Mesendoderm (in vitro differentiated cells): ENCODE data around the gene CLIC1.

Experiments used
- DNase-seq: peaks from one replicate; pipeline ENCODE4 v3.0.0; 2013
- H2AK5ac ChIP-seq: 2 replicates; pipeline ENCODE4 v1.6.1; 2013; ENCODE audit warnings: low read length, inconsistent platforms
- H2BK120ac ChIP-seq: 2 replicates; pipeline ENCODE4 v1.6.1; 2013; ENCODE audit warnings: low read depth, mild to moderate bottlenecking, low read length, moderate library complexity, mixed read lengths
- H2BK15ac ChIP-seq: replicated peaks from 2 replicates; pipeline ENCODE4 v1.6.1; 2013; ENCODE audit warnings: low read depth, mild to moderate bottlenecking, moderate library complexity
- H2BK5ac ChIP-seq: 2 replicates; pipeline ENCODE4 v1.6.1; 2013; ENCODE audit warnings: low read length, inconsistent platforms
- H3K18ac ChIP-seq: 2 replicates; pipeline ENCODE4 v1.6.1; 2013; ENCODE audit warnings: mild to moderate bottlenecking, low read length, mixed read lengths
- H3K23ac ChIP-seq: one replicate; pipeline ENCODE4 v1.6.1; 2013; ENCODE audit warnings: low read length
- H3K27ac ChIP-seq: 2 replicates; pipeline ENCODE4 v1.5.1; 2013; ENCODE audit warnings: low read depth, mild to moderate bottlenecking, inconsistent platforms, low read length, moderate library complexity
- H3K27me3 ChIP-seq: 2 replicates; pipeline ENCODE4 v1.6.1; 2013; ENCODE audit warnings: low read length, control low read depth, mild to moderate bottlenecking, inconsistent platforms; ENCODE audit not compliant: insufficient read depth, poor library complexity
- H3K36me3 ChIP-seq: 2 replicates; pipeline ENCODE4 v1.6.1; 2013; ENCODE audit warnings: low read length, inconsistent platforms; ENCODE audit not compliant: control insufficient read depth, insufficient read depth
- H3K4ac ChIP-seq: one replicate; pipeline ENCODE4 v1.6.1; 2013; ENCODE audit warnings: low read depth, mild to moderate bottlenecking, low read length, moderate library complexity
- H3K4me1 ChIP-seq: 2 replicates; pipeline ENCODE4 v1.6.1; 2013; ENCODE audit warnings: low read depth, low read length, inconsistent platforms; ENCODE audit not compliant: control insufficient read depth
- H3K4me2 ChIP-seq: 2 replicates; pipeline ENCODE4 v1.6.1; 2013; ENCODE audit warnings: low read length
- H3K4me3 ChIP-seq: 2 replicates; pipeline ENCODE4 v1.5.1; 2013; ENCODE audit warnings: mild to moderate bottlenecking, low read length
- H3K56ac ChIP-seq: one replicate; pipeline ENCODE4 v1.6.1; 2013; ENCODE audit warnings: low read length
- H3K79me1 ChIP-seq: 2 replicates; pipeline ENCODE4 v1.6.1; 2013; ENCODE audit warnings: low read length, inconsistent platforms
- H3K79me2 ChIP-seq: 2 replicates; pipeline ENCODE4 v1.6.1; 2013; ENCODE audit warnings: mild to moderate bottlenecking, low read length; ENCODE audit not compliant: control insufficient read depth, insufficient read depth
- H3K9ac ChIP-seq: 2 replicates; pipeline ENCODE4 v1.6.1; 2013; ENCODE audit warnings: low read length, inconsistent platforms
- H4K5ac ChIP-seq: one replicate; pipeline ENCODE4 v1.6.1; 2013; ENCODE audit warnings: low read length
- H4K8ac ChIP-seq: one replicate; pipeline ENCODE4 v1.6.1; 2013; ENCODE audit warnings: low read depth, mild to moderate bottlenecking, control low read depth, low read length, moderate library complexity
- WGBS: extraction: QIAGEN DNeasy Blood & Tissue Kit; methylation state at CpG from one replicate; pipeline ENCODE4 v1.1.7; 2013; ENCODE audit warnings: low lambda C conversion rate, missing lambda C conversion rate; ENCODE audit not compliant: insufficient coverage; ENCODE audit errors: extremely low coverage; 5-methylcytosine and 5-hydroxymethylcytosine counted together

Gene CLIC1

DNA sequence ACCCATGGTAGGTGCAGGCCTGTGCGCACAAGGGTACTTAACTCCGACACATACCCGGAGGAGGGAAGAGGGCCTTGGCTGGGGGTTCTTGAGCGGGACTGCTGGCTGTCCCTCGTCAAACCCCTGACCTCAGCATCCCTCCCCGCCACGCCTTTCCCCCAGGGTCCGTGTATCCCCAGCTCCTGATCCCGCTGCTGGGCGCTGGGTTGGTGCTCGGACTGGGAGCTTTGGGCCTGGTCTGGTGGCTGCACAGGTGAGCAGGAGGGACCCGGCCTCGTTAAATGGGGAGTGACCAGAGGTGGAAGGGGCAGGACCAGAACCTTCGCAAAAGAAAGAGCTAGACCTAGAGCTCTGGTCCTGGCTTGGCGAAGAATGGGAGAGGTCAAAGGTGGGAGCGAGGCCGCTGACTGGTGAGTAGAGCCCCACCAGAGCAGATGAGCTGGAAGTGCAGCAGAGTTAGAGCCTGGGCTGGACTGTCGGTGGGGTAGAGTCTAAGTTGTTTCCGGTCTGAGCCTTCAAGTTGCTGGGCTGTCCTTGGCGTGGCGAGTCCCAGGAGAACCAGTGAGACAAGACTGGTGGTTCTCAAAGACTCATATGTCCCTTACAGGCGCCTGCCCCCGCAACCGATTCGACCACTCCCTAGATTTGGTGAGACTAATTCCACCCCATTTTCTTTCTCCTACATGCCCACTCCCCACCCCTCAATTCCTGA, 12.2 kb downstream of the CLIC1 start:
- H2AK5ac ChIP-seq, result no peak overlapping the region
- no peak overlapping the region for H3K27ac ChIP-seq
- peaks cover 3% of the 10 kb centered on the region for H3K4me1 ChIP-seq
- no peak overlapping the region for H3K23ac ChIP-seq
- no peak overlapping the region for H4K8ac ChIP-seq
- H2BK15ac ChIP-seq, result no peak overlapping the region
- H2BK120ac ChIP-seq, result no peak overlapping the region
- H3K4ac ChIP-seq, result no peak overlapping the region
- H3K9ac ChIP-seq, result no peak overlapping the region
- H3K36me3 ChIP-seq, result peaks cover 4% of the 10 kb centered on the region
- no peak overlapping the region for H4K5ac ChIP-seq
- no peak overlapping the region for H3K56ac ChIP-seq
- no peak overlapping the region for H3K4me2 ChIP-seq
- no peak overlapping the region for H3K4me3 ChIP-seq
- DNase-seq, result no peak
- H3K27me3 ChIP-seq, result no peaks in the 10 kb centered on the region
- no peak overlapping the region for H3K18ac ChIP-seq
- H3K79me2 ChIP-seq, result peaks cover 4% of the 10 kb centered on the region
- peaks cover 10% of the 10 kb centered on the region for H3K79me1 ChIP-seq
- H2BK5ac ChIP-seq, result no peak overlapping the region
- WGBS, result no CpG with 5 or more reads among the region's 25 CpGs

DNA sequence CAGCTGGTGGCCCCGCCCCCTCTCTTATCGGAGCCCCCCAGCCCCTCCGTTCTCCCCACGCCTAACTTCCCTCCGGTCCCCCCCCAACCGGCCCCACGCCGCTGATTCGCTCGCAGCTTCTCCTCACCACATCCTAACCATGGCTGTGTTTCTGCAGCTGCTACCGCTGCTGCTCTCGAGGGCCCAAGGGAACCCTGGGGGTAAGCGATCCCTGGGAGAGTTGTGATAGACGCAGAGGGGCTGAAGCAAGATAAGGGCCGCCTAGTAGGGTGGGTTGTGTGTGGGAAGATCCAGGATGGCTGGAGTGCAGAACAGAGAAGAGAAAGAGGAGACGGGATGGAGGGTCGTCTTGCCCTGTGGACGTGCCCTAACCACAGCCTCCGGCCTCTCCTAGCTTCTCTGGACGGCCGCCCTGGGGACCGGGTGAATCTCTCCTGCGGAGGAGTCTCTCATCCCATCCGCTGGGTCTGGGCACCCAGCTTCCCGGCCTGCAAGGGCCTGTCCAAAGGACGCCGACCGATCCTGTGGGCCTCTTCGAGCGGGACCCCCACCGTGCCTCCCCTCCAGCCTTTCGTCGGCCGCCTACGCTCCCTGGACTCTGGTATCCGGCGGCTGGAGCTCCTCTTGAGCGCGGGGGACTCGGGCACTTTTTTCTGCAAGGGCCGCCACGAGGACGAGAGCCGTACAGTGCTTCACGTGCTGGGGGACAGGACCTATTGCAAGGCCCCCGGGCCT, 12.9 kb downstream of the CLIC1 start, which contains the start of gene MPIG6B:
Gene MPIG6B (plus strand): TSS at position 129 of the 735 bp plus-strand sequence. CDS start 11 bp downstream, at position 140.
- Histone ChIP-seq H3K79me1 (peaks cover 6% of the 10 kb centered on the region), H3K18ac (no peak within 1 kb of the TSS)
- DNase-seq, result no peak

DNA sequence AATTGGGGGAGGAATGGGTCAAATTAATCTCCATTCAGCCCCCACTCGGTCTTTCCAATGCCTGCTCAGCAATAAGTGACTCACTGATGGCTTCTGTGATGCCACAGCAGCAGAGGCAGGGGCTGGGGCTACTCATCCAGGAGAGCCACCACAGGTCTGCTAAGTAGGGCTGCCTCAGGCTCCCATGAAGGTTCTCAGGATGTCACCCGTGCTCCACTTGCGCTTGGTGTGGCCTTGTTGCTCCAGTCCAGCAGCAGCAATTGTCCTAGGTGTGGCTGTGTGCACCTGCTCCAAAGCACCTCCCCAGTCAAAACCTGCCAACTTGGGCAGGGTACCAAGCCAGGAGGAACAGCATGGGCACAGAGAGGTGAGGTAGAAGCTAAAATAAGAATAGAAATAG, 14.2 kb downstream of the CLIC1 start:
- H3K27ac ChIP-seq, result no peak overlapping the region
- H2BK15ac ChIP-seq, result no peak overlapping the region
- no peak overlapping the region for H3K9ac ChIP-seq
- H3K56ac ChIP-seq, result no peak overlapping the region
- no peak overlapping the region for H3K4me3 ChIP-seq
- H2AK5ac ChIP-seq, result no peak overlapping the region
- no peaks in the 10 kb centered on the region for H3K79me2 ChIP-seq
- no CpG with 5 or more reads among the region's 3 CpGs for WGBS
- no peaks in the 10 kb centered on the region for H3K27me3 ChIP-seq
- no peak overlapping the region for H2BK120ac ChIP-seq
- H3K23ac ChIP-seq, result no peak overlapping the region
- H3K79me1 ChIP-seq, result no peaks in the 10 kb centered on the region
- H4K5ac ChIP-seq, result no peak overlapping the region
- H3K4ac ChIP-seq, result no peak overlapping the region
- H2BK5ac ChIP-seq, result no peak overlapping the region
- H3K4me1 ChIP-seq, result peaks cover 5% of the 10 kb centered on the region
- H4K8ac ChIP-seq, result no peak overlapping the region
- no peak overlapping the region for H3K4me2 ChIP-seq
- no peak for DNase-seq
- H3K36me3 ChIP-seq, result peaks cover 1% of the 10 kb centered on the region
- no peak overlapping the region for H3K18ac ChIP-seq

More for the DNA sequence above, 12.9 kb downstream of the CLIC1 start, which contains the start of gene MPIG6B:
- Histone ChIP-seq H2BK120ac (no peak within 1 kb of the TSS), H3K4me3 (no peak within 1 kb of the TSS), H3K27ac (no peak within 1 kb of the TSS), H4K5ac (no peak within 1 kb of the TSS), H3K27me3 (no peaks in the 10 kb centered on the region), H3K4me2 (no peak within 1 kb of the TSS), H3K56ac (no peak within 1 kb of the TSS), H3K36me3 (peaks cover 4% of the 10 kb centered on the region), H3K9ac (no peak within 1 kb of the TSS), H3K4me1 (peaks cover 2% of the 10 kb centered on the region), H4K8ac (no peak within 1 kb of the TSS), H3K23ac (no peak within 1 kb of the TSS), H2BK15ac (no peak within 1 kb of the TSS), H2BK5ac (no peak within 1 kb of the TSS), H3K4ac (no peak within 1 kb of the TSS), H3K79me2 (no peaks in the 10 kb centered on the region), H2AK5ac (no peak within 1 kb of the TSS)
- no CpG with 5 or more reads among the region's 46 CpGs for WGBS

DNA sequence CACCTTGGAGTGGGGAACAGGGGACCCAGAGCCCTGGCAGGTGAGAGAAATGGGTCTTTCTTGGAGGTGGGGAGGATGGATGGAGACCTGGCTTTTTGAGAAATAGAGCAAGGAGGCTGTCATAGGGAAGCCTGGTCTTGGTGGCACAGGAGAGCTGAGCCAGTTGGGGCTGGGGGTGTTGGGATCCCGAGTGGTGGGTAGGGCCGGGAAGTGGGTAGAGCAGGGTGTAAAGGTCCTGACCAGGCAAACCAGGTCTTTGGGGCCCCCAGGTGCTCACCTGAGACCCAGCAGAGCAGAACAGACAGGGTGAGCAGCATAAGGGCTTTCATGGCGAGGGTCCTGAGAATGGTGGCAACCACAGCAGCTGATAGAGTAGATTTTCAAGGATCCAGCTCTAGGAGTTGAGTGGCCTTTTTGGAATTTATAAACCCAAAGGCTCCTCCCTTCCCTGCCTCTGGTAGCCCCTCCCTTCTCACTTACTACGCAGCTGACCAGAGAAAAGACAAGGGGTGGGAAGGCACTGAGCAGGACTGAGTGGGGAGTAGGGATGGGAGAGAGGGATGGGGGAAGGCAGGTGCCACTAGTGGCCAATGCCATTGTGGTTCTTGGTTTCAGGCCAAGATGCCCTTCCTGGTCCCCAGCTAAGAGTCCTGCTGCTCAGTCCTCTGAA, 14.8 kb downstream of the CLIC1 start, which contains the start of gene LY6G6C:
Gene LY6G6C (minus strand): TSS at position 396 of the 670 bp plus-strand sequence. CDS start 67 bp downstream, at position 329.
- no CpG with 5 or more reads among the region's 4 CpGs for WGBS
- H3K18ac ChIP-seq, result no peak within 1 kb of the TSS
- H4K5ac ChIP-seq, result no peak within 1 kb of the TSS

DNA sequence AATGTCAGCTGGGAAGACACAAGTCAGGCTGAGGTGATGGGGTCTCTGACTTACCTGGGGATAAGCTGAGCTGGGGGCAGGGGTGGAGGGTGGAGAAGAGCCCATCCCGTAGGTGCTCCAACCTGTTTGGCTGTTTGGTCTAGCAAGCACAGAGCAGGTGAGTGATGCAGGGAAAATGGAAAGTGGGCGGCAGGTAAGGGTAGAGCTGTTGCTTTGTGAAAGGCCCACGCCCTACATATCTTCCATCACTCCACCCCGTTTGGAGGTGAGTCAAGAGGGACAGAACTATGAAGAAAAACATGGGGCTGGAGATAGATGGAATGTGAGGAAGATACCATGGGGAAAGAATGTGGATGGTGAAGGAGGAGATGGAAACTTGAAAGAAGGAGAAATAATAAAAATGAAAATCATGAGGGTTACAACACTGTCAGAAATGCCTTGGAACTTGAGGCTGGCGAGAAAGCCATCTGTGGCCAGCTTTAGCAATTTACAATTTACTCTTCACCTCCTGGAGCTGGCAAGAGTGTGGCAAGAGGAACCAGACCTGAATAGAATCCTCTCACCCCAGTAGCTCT, 16.0 kb downstream of the CLIC1 start:
- H3K4ac ChIP-seq, result no peak overlapping the region
- H3K56ac ChIP-seq, result no peak overlapping the region
- no peak overlapping the region for H4K5ac ChIP-seq
- no peaks in the 10 kb centered on the region for H3K79me1 ChIP-seq
- H3K27me3 ChIP-seq, result no peaks in the 10 kb centered on the region
- no peak overlapping the region for H2BK5ac ChIP-seq
- H2BK15ac ChIP-seq, result no peak overlapping the region
- WGBS, result no CpG with 5 or more reads among the region's 5 CpGs
- H3K9ac ChIP-seq, result no peak overlapping the region
- no peak overlapping the region for H3K4me3 ChIP-seq
- H3K4me1 ChIP-seq, result peaks cover 5% of the 10 kb centered on the region
- no peaks in the 10 kb centered on the region for H3K36me3 ChIP-seq
- H3K23ac ChIP-seq, result no peak overlapping the region
- no peak overlapping the region for H2AK5ac ChIP-seq
- H2BK120ac ChIP-seq, result no peak overlapping the region
- H3K18ac ChIP-seq, result no peak overlapping the region
- DNase-seq, result no peak
- H4K8ac ChIP-seq, result no peak overlapping the region
- H3K4me2 ChIP-seq, result no peak overlapping the region
- H3K27ac ChIP-seq, result no peak overlapping the region
- no peaks in the 10 kb centered on the region for H3K79me2 ChIP-seq

More for the DNA sequence above, 14.8 kb downstream of the CLIC1 start, which contains the start of gene LY6G6C:
- Histone ChIP-seq H2BK120ac (no peak within 1 kb of the TSS), H2BK5ac (no peak within 1 kb of the TSS), H3K9ac (no peak within 1 kb of the TSS), H3K27me3 (no peaks in the 10 kb centered on the region), H3K79me2 (no peaks in the 10 kb centered on the region), H3K27ac (no peak within 1 kb of the TSS), H2BK15ac (no peak within 1 kb of the TSS), H3K79me1 (no peaks in the 10 kb centered on the region), H4K8ac (no peak within 1 kb of the TSS), H3K4me2 (no peak within 1 kb of the TSS), H3K56ac (no peak within 1 kb of the TSS), H2AK5ac (no peak within 1 kb of the TSS), H3K23ac (no peak within 1 kb of the TSS), H3K4me3 (no peak within 1 kb of the TSS), H3K4me1 (peaks cover 5% of the 10 kb centered on the region), H3K36me3 (peaks cover 1% of the 10 kb centered on the region), H3K4ac (no peak within 1 kb of the TSS)
- no peak for DNase-seq
